ENCODE results near the gene SLC7A8.
"Not testable (repeated sequence)": the region's sequence is repeated elsewhere in the genome, so short reads cannot be mapped to it uniquely, and the experiment has no call there.

The SLC7A8 gene

DNA sequence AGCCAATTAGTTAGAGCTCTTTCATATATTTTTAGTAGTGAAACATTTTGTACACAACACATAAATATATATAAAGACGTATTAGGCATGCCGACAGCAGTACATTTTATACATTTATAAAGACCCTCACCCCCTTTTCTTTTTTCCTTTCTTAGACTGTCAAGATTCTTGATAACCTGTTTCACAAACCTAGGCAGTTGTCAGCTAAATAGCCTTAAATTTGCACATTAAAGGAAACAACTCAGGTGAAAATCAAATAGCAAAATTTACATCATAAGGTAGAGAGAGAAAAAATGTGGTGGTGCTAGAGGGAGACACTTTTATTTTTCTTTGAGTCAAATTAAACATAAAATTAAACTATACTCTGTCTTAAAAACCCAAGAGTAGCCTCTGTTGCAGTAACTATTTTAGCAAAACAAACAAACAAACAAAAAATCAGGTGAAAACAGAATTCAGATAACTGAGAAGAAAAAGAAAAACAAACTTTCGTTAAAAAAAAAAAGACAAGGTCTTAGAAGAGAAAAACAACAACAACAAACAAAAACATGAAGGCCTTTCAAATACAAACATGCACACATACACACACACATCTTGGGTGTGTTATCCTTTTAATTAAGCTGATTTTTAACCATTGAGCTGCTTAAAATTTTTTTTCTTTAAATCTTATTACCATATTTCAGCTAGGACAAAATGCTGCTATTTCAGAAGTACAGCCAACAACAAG is 23.1 kb upstream of the SLC7A8 start:
- Histone ChIP-seq H3K27ac (ENCODE audit: low read length) (no peak overlapping the region), H3K4me1 (ENCODE audit: control insufficient read depth in 1 of 2, insufficient read depth in 2 of 2, low read length in 2 of 2) (no peaks in the 10 kb centered on the region), H3K9me3 (ENCODE audit: control insufficient read depth in 1 of 2, low read length in 2 of 2) (no peaks in the 10 kb centered on the region), H3K36me3 (ENCODE audit: control insufficient read depth in 1 of 2, insufficient read depth in 2 of 2, low read length in 2 of 2) (no peaks in the 10 kb centered on the region), H3K4me3 (ENCODE audit: low read depth in 1 of 2, low read length in 2 of 2) (no peak overlapping the region), H3K27me3 (ENCODE audit: low read depth, low read length) (no peaks in the 10 kb centered on the region)

DNA sequence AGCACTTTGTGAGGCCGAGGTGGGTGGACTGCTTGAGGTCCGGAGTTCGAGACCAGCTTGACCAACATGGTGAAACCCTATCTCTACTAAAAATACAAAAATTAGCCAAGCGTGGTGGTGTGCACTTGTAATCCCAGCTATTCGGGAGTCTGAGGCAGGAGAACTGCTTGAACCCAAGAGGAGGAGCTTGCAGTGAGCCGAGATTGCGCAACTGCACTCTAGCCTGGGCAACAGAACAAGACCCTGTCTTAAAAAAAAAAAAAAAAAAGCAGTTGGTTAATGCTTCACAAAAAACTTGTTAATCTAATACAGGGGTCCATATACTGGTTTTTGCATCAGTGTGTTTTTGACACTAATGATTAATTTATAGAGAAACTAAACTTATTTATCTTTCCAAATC is 18.5 kb upstream of the SLC7A8 start:
- H3K9me3 ChIP-seq (ENCODE audit: control insufficient read depth in 1 of 2, low read length in 2 of 2) = no peaks in the 10 kb centered on the region
- no peaks in the 10 kb centered on the region for H3K27me3 ChIP-seq (ENCODE audit: low read depth, low read length)
- no peak overlapping the region for H3K4me3 ChIP-seq (ENCODE audit: low read depth in 1 of 2, low read length in 2 of 2)
- H3K4me1 ChIP-seq (ENCODE audit: control insufficient read depth in 1 of 2, insufficient read depth in 2 of 2, low read length in 2 of 2) = no peaks in the 10 kb centered on the region
- no peak overlapping the region for H3K27ac ChIP-seq (ENCODE audit: low read length)
- H3K36me3 ChIP-seq (ENCODE audit: control insufficient read depth in 1 of 2, insufficient read depth in 2 of 2, low read length in 2 of 2) = no peaks in the 10 kb centered on the region

DNA sequence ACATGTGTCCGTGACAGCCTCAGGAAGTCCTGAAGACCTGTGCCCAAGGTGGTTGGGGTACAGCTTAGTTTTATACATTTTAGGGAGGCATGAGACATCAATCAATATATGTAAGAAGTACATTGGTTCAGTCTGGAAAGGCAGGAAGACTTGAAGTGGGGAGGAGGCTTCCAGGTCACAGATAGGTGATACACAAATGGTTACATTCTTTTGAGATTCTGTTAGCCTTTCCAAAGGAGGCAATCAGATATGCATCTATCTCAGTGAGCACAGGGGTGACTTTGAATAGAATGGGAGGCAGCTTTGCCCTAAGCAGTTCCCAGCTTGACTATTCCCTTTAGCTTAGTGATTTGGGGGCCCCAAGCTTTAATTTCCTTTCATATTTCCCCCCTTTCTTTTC is 15.7 kb upstream of the SLC7A8 start:
- not testable (repeated sequence) for H3K4me3 ChIP-seq (ENCODE audit: low read depth in 1 of 2, low read length in 2 of 2); H3K9me3 ChIP-seq (ENCODE audit: control insufficient read depth in 1 of 2, low read length in 2 of 2); H3K4me1 ChIP-seq (ENCODE audit: control insufficient read depth in 1 of 2, insufficient read depth in 2 of 2, low read length in 2 of 2); H3K27ac ChIP-seq (ENCODE audit: low read length); H3K36me3 ChIP-seq (ENCODE audit: control insufficient read depth in 1 of 2, insufficient read depth in 2 of 2, low read length in 2 of 2); H3K27me3 ChIP-seq (ENCODE audit: low read depth, low read length)

DNA sequence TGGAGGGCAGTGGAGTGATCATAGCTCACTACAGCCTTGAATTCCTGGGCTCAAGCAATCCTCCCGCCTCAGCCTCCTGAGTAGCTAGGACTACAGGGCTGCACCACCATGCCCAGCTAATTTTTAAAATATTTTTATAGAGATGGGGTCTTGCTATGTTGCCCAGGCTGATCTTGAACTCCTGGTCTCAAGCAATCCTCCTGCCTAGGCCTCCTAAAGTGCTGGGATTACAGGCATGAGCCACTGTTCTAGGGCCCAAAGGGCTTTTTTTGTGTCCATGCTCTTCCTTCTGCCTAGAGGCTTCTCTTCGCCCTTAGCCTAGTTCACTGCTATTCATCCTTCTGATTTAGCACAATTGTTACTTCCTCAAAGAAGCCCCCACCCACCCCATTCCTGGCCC is 13.0 kb upstream of the SLC7A8 start:
- H3K9me3 ChIP-seq (ENCODE audit: control insufficient read depth in 1 of 2, low read length in 2 of 2); H3K4me3 ChIP-seq (ENCODE audit: low read depth in 1 of 2, low read length in 2 of 2); H3K27me3 ChIP-seq (ENCODE audit: low read depth, low read length); H3K36me3 ChIP-seq (ENCODE audit: control insufficient read depth in 1 of 2, insufficient read depth in 2 of 2, low read length in 2 of 2); H3K27ac ChIP-seq (ENCODE audit: low read length); H3K4me1 ChIP-seq (ENCODE audit: control insufficient read depth in 1 of 2, insufficient read depth in 2 of 2, low read length in 2 of 2): not testable (repeated sequence)

DNA sequence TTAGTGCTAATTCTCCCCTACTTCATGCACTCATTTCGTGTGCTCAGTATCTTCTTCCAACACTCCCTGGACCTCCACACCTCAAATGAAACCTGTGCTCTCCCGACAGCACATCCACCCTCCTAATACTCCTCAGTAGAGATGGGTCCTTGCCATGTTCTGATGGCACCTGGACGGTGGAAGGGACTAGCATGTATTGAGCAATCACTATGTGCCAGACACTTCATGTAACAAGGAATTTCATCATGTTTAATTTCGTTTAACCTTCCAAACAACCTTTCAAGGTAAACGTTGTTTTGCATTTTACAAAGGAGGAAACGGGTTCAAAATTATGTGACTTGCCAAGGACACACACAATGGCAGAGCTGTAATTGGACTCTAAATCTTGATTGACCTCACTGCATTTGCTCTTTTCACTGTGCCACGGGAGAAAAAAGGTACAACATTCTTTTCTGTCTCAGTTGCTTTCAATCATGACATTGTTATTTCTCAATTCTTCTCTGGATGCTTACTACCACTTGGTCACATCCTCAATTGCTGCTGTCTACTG is 12.2 kb upstream of the SLC7A8 start:
- Histone ChIP-seq H3K36me3 (ENCODE audit: control insufficient read depth in 1 of 2, insufficient read depth in 2 of 2, low read length in 2 of 2) (no peaks in the 10 kb centered on the region), H3K4me1 (ENCODE audit: control insufficient read depth in 1 of 2, insufficient read depth in 2 of 2, low read length in 2 of 2) (no peaks in the 10 kb centered on the region), H3K27ac (ENCODE audit: low read length) (no peak overlapping the region), H3K9me3 (ENCODE audit: control insufficient read depth in 1 of 2, low read length in 2 of 2) (no peaks in the 10 kb centered on the region), H3K27me3 (ENCODE audit: low read depth, low read length) (no peaks in the 10 kb centered on the region), H3K4me3 (ENCODE audit: low read depth in 1 of 2, low read length in 2 of 2) (no peak overlapping the region)

DNA sequence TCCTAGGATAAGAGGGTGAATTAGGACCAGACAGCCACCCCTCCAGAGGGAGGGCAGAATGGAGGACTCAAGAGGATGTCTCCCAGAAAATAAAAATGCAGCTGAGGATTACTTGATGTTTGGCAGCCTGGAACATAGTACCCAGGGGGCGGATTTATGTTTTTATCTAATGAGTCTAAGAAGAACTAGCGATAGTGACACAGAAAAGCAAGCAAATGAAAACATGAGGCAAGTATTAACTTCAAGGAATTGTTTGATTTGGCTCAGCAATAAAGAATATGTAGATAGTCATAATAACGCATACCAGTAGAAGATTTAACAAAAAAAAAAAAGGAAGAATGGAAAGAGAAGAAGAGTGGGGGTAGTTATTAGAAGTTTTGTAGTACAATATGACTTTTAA is 10.0 kb upstream of the SLC7A8 start:
- H3K4me1 ChIP-seq (ENCODE audit: control insufficient read depth in 1 of 2, insufficient read depth in 2 of 2, low read length in 2 of 2) = no peaks in the 10 kb centered on the region
- no peaks in the 10 kb centered on the region for H3K36me3 ChIP-seq (ENCODE audit: control insufficient read depth in 1 of 2, insufficient read depth in 2 of 2, low read length in 2 of 2)
- H3K9me3 ChIP-seq (ENCODE audit: control insufficient read depth in 1 of 2, low read length in 2 of 2) = no peaks in the 10 kb centered on the region
- no peak overlapping the region for H3K4me3 ChIP-seq (ENCODE audit: low read depth in 1 of 2, low read length in 2 of 2)
- H3K27ac ChIP-seq (ENCODE audit: low read length) = no peak overlapping the region
- H3K27me3 ChIP-seq (ENCODE audit: low read depth, low read length) = no peaks in the 10 kb centered on the region

DNA sequence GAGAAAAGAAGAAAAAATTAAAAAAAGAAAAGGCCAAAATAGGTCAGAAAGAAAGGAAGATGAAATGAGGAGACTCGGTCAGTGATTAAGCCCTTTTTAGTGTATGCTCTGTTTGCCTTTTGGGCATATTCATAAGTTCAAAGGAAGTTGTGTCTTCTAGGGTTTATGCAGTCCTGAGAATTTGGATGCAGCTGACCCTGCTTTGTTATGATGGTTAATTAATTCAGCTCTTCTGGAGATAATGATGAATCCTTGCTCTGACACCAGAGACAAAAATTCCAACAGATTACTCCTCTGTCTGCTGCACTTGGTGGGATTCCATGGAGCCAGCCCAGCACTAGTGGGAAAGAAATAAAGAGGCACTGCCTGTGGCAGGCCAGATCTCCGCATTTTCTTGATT is 4.5 kb upstream of the SLC7A8 start:
- Histone ChIP-seq H3K4me1 (ENCODE audit: control insufficient read depth in 1 of 2, insufficient read depth in 2 of 2, low read length in 2 of 2) (peaks cover 0 to 4% of the 10 kb centered on the region in 2 donors), H3K27ac (ENCODE audit: low read length) (no peak overlapping the region)

DNA sequence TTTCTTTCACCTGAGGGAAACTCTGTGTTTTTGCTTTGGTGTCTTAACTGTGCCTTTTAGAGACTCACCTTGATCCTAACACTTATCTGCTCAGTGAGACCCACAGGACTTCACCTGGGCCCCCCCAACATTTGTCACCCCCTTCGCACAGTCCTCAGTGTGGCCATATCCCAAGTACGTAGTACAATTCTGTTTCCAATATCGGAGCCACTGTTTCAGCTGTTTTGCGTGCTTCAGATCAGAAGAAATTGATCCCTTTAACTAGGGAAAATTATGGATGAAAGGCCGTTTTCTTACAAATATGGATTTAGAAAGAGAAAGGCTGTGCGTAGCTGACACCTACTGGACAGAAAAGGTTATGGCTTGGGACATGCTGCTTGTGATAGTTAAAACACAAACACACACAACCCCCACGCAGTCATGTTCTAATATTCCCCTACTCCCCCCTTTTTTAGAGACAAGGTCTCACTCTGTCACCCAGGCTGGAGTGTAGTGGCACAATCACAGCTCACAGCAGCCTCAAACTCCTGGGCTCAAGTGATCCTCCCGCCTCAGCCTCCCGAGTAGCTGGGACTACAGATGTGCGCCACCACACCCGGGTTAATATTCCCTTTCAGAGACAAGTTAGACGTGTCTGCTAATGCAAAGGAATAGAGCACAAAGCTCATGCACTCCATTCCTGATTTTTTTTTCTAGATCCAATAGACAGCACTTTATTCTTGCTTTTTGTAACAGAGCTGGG is 3.6 kb upstream of the SLC7A8 start:
- H3K4me3 ChIP-seq (ENCODE audit: low read depth in 1 of 2, low read length in 2 of 2) = no peak overlapping the region
- H3K4me1 ChIP-seq (ENCODE audit: control insufficient read depth in 1 of 2, insufficient read depth in 2 of 2, low read length in 2 of 2) = peaks cover 5 to 8% of the 10 kb centered on the region in 2 donors
- no peaks in the 10 kb centered on the region for H3K9me3 ChIP-seq (ENCODE audit: control insufficient read depth in 1 of 2, low read length in 2 of 2)
- H3K27me3 ChIP-seq (ENCODE audit: low read depth, low read length) = no peaks in the 10 kb centered on the region
- no peak overlapping the region for H3K27ac ChIP-seq (ENCODE audit: low read length)
- no peaks in the 10 kb centered on the region for H3K36me3 ChIP-seq (ENCODE audit: control insufficient read depth in 1 of 2, insufficient read depth in 2 of 2, low read length in 2 of 2)

More for the DNA sequence above, 4.5 kb upstream of the SLC7A8 start:
- no peak overlapping the region for H3K4me3 ChIP-seq (ENCODE audit: low read depth in 1 of 2, low read length in 2 of 2)
- no peaks in the 10 kb centered on the region for H3K9me3 ChIP-seq (ENCODE audit: control insufficient read depth in 1 of 2, low read length in 2 of 2)
- no peaks in the 10 kb centered on the region for H3K27me3 ChIP-seq (ENCODE audit: low read depth, low read length)
- H3K36me3 ChIP-seq (ENCODE audit: control insufficient read depth in 1 of 2, insufficient read depth in 2 of 2, low read length in 2 of 2) = no peaks in the 10 kb centered on the region

DNA sequence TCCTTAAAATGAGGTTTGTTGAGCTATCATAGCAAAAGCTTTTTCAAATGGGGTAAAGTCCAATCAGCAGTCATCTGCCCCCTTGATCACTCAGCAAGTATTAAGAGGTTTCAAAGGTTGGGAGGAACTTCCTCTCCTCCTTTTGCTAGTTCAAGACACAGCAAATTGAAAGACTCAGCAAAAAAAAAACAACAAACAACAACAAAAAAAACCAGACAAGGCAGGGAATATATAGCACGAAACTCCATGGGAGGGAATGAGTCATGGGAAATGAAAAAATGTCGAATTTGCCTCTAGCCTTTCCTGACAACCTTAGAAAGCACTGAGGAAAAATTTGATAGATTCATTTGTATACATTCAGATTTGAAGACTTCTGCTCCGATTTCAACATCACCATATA is 1.6 kb upstream of the SLC7A8 start:
- Histone ChIP-seq H3K4me3 (ENCODE audit: low read depth in 1 of 2, low read length in 2 of 2) (no peak overlapping the region), H3K4me1 (ENCODE audit: control insufficient read depth in 1 of 2, insufficient read depth in 2 of 2, low read length in 2 of 2) (peaks cover 6 to 8% of the 10 kb centered on the region in 2 donors), H3K9me3 (ENCODE audit: control insufficient read depth in 1 of 2, low read length in 2 of 2) (no peaks in the 10 kb centered on the region), H3K27ac (ENCODE audit: low read length) (no peak overlapping the region), H3K36me3 (ENCODE audit: control insufficient read depth in 1 of 2, insufficient read depth in 2 of 2, low read length in 2 of 2) (no peaks in the 10 kb centered on the region), H3K27me3 (ENCODE audit: low read depth, low read length) (no peaks in the 10 kb centered on the region)

DNA sequence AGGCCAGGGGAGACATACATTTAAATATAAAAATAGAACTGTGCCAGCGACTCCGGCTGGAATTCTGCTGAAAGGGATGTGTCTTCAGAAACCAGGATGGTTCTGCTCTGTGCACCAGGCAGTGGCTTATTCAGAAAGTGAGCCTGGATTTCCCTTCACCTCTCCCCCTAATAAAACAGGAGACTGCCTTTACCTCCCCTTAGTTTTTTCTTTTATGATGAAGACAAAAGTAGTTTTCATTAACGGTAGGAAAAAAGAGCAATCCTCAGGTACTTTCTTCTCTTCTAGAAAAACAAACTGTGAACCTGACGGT is 346 bp downstream of the SLC7A8 start:
- no peaks in the 10 kb centered on the region for H3K36me3 ChIP-seq (ENCODE audit: control insufficient read depth in 1 of 2, insufficient read depth in 2 of 2, low read length in 2 of 2)
- peak overlapping the region; percentile 79 to 92 for H3K4me3 ChIP-seq (ENCODE audit: low read depth in 1 of 2, low read length in 2 of 2)
- H3K27ac ChIP-seq (ENCODE audit: low read length) = peak overlapping the region; percentile 40
- peaks cover 6 to 11% of the 10 kb centered on the region in 2 donors for H3K4me1 ChIP-seq (ENCODE audit: control insufficient read depth in 1 of 2, insufficient read depth in 2 of 2, low read length in 2 of 2)
- no peaks in the 10 kb centered on the region for H3K9me3 ChIP-seq (ENCODE audit: control insufficient read depth in 1 of 2, low read length in 2 of 2)
- no peaks in the 10 kb centered on the region for H3K27me3 ChIP-seq (ENCODE audit: low read depth, low read length)

DNA sequence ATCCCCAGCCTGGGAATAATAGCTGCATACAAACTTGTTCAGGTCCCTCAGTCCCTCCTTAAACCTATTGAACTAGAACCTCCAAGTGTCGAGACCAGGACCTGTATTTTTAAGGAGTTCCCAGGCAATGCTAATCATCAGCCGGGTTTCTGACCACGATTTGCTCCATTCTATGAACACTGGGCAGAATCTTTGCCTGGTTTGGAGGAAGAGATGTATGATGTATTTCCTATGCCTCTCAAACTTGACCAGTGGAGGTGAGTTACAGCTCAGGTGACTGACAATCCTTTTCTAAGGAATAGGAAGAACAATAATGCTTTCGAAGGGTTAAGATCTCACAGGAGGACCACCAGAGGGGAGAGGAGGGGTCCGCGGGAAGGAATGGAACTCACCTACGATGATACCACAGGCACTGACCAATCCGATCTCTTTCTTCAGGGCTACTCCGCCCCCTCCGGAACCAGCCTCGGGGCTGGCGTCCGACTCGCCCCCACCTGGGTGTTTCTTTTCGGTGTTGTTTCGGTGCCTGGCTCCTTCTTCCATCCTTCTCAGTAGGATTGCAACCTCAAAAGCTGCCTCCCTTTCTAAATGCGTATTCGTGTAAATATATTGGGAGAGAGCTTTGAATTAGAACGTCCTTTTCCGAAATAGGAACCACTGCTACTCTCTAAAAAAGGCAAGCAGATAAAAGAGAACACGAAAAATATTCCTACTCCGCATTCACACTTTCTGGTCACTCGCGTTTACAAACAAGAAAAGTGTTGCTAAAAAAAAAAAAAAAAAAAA is 895 bp downstream of the SLC7A8 start:
- Histone ChIP-seq H3K36me3 (ENCODE audit: control insufficient read depth in 1 of 2, insufficient read depth in 2 of 2, low read length in 2 of 2) (no peaks in the 10 kb centered on the region), H3K9me3 (ENCODE audit: control insufficient read depth in 1 of 2, low read length in 2 of 2) (no peaks in the 10 kb centered on the region), H3K4me1 (ENCODE audit: control insufficient read depth in 1 of 2, insufficient read depth in 2 of 2, low read length in 2 of 2) (peaks cover 6 to 11% of the 10 kb centered on the region in 2 donors), H3K27ac (ENCODE audit: low read length) (peak overlapping the region; percentile 40), H3K4me3 (ENCODE audit: low read depth in 1 of 2, low read length in 2 of 2) (peak overlapping the region; percentile 79 to 92), H3K27me3 (ENCODE audit: low read depth, low read length) (no peaks in the 10 kb centered on the region)
